PFSK-1 (cell line): ENCODE measurements around the gene CDH15.

Source experiments
- POLR2AphosphoS5 ChIP-seq: IDR thresholded peaks from 2 replicates; pipeline ENCODE4 v1.6.1; 2012; ENCODE audit warnings: low read depth, mild to moderate bottlenecking, control low read depth, low read length, moderate library complexity
- SIN3A ChIP-seq: IDR thresholded peaks from 2 replicates; pipeline ENCODE4 v1.6.1; 2012; ENCODE audit warnings: mild to moderate bottlenecking, low read length, moderate library complexity, borderline replicate concordance; ENCODE audit not compliant: insufficient read depth
- TAF1 ChIP-seq: IDR thresholded peaks from 2 replicates; pipeline ENCODE4 v1.6.1; 2012; ENCODE audit warnings: low read length, control low read depth, borderline replicate concordance; ENCODE audit not compliant: insufficient read depth
- TF ChIP-seq, protein P1 (sequence below), 2 experiments: IDR thresholded peaks; 2 replicates each; pipeline versions ENCODE4 v1.6.1 to v1.8.0; 2011 to 2012; ENCODE audit warnings: low read depth in 2 of 2, low read length in 2 of 2, control low read depth in 1 of 2, inconsistent platforms in 1 of 2, mild to moderate bottlenecking in 1 of 2, moderate library complexity in 1 of 2; ENCODE audit not compliant: insufficient read depth in 1 of 2

DNA sequence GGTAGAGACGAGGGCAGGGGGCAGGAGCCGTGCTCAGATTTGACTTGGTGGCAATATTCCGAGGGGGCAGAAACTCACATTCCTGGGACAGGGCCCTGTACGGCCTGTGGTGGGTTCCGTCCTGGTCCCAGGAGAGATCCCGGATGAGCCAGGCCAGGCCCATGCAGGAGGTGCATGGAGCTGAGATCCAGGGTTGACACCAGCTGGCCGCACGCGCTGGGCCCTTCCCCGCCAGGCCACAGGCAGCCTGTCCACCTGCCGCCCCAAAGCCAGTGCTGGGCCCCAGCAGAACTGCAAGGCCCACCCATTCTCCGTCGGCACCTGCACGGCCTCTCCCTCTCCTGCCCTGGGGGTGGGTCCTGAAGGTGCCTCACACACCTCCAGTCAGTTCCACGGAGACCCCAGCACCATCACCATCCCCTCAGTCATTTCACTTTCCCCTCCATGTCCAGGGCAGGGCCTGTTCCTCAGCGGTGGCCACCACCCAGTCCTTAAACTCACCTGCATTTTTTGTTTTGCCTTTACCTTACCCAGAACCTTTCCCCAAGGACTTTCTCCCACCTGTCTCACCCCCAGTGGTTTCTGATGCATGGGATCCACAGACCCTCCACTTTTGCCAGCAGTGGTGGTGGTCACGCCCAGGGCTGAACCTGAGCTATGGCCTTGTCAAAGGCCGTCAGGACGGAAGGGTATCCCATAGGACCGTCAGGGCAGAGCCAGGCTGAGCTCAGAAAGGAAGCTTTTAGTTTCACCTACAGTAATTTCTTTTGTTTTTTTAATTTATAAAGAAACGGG lies 25.1 kb upstream of the CDH15 start:
- TF ChIP-seq POLR2AphosphoS5 = no peak
- TF ChIP-seq TAF1 = no peak
- TF ChIP-seq, protein P1, sequence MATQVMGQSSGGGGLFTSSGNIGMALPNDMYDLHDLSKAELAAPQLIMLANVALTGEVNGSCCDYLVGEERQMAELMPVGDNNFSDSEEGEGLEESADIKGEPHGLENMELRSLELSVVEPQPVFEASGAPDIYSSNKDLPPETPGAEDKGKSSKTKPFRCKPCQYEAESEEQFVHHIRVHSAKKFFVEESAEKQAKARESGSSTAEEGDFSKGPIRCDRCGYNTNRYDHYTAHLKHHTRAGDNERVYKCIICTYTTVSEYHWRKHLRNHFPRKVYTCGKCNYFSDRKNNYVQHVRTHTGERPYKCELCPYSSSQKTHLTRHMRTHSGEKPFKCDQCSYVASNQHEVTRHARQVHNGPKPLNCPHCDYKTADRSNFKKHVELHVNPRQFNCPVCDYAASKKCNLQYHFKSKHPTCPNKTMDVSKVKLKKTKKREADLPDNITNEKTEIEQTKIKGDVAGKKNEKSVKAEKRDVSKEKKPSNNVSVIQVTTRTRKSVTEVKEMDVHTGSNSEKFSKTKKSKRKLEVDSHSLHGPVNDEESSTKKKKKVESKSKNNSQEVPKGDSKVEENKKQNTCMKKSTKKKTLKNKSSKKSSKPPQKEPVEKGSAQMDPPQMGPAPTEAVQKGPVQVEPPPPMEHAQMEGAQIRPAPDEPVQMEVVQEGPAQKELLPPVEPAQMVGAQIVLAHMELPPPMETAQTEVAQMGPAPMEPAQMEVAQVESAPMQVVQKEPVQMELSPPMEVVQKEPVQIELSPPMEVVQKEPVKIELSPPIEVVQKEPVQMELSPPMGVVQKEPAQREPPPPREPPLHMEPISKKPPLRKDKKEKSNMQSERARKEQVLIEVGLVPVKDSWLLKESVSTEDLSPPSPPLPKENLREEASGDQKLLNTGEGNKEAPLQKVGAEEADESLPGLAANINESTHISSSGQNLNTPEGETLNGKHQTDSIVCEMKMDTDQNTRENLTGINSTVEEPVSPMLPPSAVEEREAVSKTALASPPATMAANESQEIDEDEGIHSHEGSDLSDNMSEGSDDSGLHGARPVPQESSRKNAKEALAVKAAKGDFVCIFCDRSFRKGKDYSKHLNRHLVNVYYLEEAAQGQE (IDR thresholded peaks at IDR 0.05; ENCODE audit: insufficient read depth in 1 of 2, low read depth in 2 of 2, low read length in 2 of 2) = no peak
- no peak for TF ChIP-seq SIN3A
